Forelimb muscle (tissue), 1 donor: ENCODE measurements around the gene UGT2B28. TPM values are rescaled to one million over a fixed set of nuclear protein-coding genes. Genes with fewer than 3 reads are reported as not detected.
"Not testable (repeated sequence)": the region's sequence is repeated elsewhere in the genome, so short reads cannot be mapped to it uniquely, and the experiment has no call there.

Source experiments
- DNase-seq: peaks from one replicate; pipeline ENCODE4 v3.0.0-alpha.2; 2013; ENCODE audit warnings: low read depth
- polyA plus RNA-seq: library from polyadenylated mRNA; unstranded; fragments of 120-200 nt; gene quantifications from one replicate; pipeline ENCODE4 v1.2.1, GENCODE V29; 2013; ENCODE audit not compliant: insufficient read length

UGT2B28 gene
- polyA plus RNA-seq, 1 donor: not detected

- not testable (repeated sequence) for DNase-seq
Observed at GRCh38 chr4:69343558-69344420, 63.5 kb downstream of the UGT2B28 start.

Other genes starting within 250 kb of the UGT2B28 start
- 0.19 TPM for gene UGT2B7, start 184.0 kb upstream of the UGT2B28 start, polyA plus RNA-seq
- not detected for gene UGT2B11, start 65.7 kb upstream of the UGT2B28 start, polyA plus RNA-seq
- gene UGT2B4, start 215.4 kb downstream of the UGT2B28 start, polyA plus RNA-seq: not detected